Fibroblast of skin of scalp (primary cell): ENCODE results near the gene PARP12.

Experiments used
- DNase-seq: peaks from one replicate; pipeline ENCODE4 v3.0.0-alpha.2; 2013

PARP12 gene

GRCh38 chr7:140059273-140060242 is 3.2 kb downstream of the PARP12 start:
- DNase-seq, result peak; percentile 88

- no peak for DNase-seq
Measured at GRCh38 chr7:140058517-140058916, 4.2 kb downstream of the PARP12 start.

DNA sequence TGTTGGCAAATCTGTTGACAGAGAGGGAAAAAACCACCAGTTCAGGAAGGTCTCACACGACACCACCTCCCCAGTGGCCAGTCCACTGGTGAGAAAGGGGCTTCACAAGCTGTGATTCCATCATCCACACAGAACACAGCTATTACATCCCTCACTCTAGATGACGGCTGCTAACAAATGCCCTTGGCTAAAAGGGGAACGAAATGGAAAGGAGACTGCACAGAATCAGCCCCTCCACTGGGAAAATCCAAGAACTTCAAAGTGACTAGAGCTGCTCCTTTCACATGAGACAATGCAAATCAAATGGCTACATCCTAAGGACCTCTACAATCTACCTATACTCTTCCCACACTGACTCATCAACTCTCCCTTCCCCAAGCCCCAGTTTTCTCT is 5.6 kb downstream of the PARP12 start:
- DNase-seq, result no peak

DNA sequence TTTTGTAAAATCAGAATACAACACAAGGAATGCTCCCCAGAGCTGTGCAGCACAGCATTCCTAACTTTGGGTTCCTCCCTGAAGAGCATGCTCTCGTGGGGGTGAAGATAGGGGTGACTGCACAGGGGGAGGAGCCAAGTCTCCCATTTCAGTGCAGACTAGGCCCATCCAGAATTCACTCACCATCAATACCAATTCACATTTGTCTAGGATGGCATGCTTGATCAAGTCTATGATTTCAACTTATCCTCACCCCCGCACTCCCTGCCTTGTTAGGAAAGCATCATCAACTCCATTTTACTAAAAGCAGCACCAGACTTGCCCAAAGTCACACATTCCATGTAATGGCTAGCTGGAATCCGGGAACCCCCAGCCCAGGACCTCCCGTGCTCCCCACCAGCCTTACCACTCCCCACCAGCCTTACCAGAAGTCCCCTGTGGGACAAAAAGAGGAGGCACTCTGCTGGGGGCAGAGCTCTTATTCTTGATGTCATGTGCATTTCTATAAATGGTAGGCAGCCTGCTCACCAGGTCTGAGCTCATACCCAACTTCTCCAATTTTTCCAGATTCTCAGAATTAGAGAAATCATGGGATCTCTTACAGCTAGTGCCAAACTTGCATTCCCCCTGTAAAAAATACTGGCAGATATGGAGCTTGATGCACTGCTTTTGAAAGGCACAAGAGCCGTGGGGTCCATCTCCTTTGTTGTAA is 6.2 kb downstream of the PARP12 start:
- no peak for DNase-seq

GRCh38 chr7:140055833-140056232 is 6.9 kb downstream of the PARP12 start:
- DNase-seq, result no peak

DNA sequence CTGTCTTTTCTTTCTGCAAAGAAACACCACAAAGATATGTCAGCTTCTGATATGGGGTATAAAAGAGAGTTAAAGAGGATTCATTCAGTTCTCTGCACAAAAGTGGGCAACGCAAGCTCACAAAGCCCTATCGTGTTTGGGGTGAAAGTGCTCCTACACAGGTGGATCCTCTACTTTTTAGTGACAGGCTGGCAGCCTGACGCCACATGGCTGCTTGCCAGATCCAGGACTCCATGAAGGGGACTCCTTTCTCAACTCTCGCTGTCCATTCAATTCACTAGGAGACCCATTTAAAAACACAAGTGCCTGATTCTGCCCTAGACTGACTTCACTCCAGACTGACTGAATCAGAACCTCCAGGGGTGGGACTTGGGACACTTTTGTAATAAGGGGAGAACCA is 8.0 kb downstream of the PARP12 start:
- no peak for DNase-seq

- no peak for DNase-seq
Measured at GRCh38 chr7:140053812-140054539, 8.8 kb downstream of the PARP12 start.

GRCh38 chr7:140051820-140052219 is 10.9 kb downstream of the PARP12 start:
- DNase-seq, result no peak

- DNase-seq, result no peak
Measured at GRCh38 chr7:140050100-140050499, 12.7 kb downstream of the PARP12 start.

- DNase-seq, result peak; percentile 41
Measured at GRCh38 chr7:140049339-140050024, 13.3 kb downstream of the PARP12 start.

DNA sequence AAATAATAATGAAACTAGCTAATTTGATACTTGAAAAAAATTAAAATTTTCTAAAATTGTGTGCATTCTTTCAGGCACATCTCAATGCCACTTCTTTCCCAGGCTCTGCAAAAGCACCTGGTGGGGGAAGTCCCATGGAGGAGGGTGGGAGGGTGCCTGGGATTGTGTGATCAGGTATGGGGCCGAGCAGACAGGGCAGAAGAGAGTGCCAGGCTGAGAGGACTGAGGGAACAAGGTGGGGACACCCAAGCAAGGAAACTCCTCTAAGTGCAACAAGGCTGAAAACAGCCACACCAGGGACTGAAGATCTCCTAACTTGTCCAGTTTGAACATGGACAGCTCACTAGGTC is 13.8 kb downstream of the PARP12 start:
- no peak for DNase-seq

- DNase-seq, result no peak
Measured at GRCh38 chr7:140048138-140048537, 14.6 kb downstream of the PARP12 start.

DNA sequence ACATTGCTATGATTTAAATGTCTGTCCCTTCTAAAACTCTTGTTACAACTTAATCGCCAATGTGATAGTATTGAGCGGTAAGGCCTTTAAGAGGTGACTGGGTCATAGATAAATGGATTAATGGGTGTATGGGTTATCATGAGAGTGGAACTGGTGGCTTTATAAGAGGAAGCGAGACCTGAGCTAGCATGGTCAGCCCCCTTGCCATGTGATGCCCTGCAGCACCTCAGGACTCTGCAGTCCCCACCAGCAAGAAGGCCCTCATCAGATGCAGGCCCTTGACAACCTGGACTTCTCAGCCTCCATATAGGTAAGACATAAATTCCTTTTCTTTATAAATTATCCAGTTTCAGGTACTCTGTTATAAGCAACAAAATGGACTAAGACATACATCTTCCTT is 15.6 kb downstream of the PARP12 start:
- no peak for DNase-seq

DNA sequence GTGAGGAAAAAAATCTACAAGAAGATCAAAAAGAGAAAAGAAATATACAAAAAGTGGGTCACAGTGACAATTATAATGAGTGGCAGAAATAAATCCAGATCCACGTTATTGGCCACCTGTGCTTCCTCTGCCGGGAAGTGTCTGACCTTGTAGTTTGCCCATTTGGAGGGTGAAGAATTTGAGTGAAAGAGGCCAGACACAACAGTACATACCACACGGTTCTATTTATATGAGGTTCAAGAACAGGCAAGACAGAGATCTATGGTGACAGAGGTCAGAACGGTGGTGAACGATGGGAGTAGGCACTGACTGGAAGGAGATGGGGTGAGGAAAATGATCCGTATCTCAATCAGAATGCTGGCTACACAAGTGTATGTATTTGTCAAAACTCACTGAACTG is 17.1 kb downstream of the PARP12 start:
- DNase-seq, result no peak

DNA sequence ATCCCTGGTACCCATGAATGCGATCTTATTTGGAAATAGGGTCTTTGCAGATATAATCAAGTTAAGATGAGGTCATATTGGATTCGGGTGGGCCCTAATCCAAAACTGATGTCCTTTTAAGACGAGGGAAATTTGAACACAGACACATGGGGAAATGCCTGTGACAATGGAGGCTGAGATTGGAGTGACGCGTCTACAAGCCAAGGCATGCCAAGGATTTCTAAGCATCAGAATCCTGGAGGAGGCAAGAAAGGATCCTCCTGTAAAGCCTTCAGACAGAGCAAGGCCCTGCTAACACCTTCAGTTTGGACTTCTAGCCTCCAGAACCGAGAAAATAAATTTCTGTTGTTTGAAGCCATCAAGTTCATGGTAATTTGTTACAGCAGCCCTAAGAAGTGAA is 18.5 kb downstream of the PARP12 start:
- no peak for DNase-seq

DNA sequence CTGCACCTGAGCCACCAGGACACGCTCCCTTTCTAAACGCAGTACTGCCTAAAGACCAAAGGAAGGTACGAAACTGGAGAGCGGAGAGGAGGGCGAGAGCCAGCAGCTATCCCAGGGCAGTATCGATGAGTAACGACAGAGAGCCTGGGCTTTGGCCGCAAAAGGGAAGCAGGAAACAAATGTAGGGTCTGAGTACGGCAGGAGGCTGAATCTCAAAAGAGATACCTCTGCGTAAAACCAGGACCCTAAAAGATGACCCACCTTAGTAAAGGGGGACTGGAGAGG is 20.4 kb downstream of the PARP12 start:
- DNase-seq, result no peak

DNA sequence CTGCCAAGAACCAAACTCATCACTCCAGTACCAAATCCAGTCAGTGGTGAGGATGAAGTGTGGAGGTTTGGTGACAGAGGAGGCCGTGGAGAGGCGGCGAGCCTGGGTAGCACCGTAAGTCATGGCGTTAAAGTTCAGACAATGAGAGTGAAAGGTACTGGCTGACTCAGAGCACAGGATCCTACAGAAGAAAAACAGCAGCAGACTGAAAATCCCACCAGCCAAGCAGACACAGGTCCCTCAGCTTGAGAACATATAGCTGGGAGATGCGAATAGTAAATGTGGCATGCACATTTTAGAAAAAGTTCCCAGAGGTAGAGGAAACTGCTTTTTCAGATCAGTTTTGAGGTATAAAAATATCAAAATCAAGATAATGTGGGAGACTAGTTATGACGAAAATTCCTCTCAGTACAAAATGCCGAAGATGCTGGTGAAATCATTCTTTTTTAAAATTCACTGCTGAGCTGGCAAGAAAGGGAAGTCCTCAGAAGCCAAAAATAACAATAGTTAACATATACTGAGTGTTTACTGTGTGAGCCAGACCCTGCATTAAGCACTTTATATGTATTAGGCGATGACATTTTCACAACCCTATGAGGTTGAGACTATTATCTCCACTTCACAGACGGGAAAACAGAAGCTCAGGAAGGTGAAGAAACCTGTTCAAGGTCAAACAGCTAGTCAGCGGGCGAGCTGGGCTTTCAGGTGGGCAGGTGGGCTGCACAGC is 20.9 kb downstream of the PARP12 start:
- peak; percentile 81 for DNase-seq

DNA sequence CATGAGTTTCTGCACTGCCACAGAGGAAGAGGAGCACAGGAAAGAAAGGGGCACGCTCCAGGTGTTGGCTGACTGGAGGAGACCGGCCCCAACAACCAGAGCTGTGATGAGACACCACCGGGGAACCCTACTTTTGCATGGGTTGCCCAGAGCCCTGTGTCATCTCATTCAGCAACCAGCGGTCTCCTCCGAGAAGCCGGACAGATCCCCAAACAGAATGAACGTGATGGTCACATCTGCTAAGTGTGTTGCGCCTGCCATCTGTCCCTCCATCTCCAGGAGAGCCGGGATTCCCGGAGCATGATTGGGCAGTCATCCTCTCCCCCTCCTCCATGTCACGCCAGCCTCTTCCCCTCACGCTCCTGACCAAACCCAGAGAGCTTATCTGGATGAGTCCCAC is 22.9 kb downstream of the PARP12 start:
- no peak for DNase-seq

- no peak for DNase-seq
Measured at GRCh38 chr7:140039066-140039465, 23.7 kb downstream of the PARP12 start.

DNA sequence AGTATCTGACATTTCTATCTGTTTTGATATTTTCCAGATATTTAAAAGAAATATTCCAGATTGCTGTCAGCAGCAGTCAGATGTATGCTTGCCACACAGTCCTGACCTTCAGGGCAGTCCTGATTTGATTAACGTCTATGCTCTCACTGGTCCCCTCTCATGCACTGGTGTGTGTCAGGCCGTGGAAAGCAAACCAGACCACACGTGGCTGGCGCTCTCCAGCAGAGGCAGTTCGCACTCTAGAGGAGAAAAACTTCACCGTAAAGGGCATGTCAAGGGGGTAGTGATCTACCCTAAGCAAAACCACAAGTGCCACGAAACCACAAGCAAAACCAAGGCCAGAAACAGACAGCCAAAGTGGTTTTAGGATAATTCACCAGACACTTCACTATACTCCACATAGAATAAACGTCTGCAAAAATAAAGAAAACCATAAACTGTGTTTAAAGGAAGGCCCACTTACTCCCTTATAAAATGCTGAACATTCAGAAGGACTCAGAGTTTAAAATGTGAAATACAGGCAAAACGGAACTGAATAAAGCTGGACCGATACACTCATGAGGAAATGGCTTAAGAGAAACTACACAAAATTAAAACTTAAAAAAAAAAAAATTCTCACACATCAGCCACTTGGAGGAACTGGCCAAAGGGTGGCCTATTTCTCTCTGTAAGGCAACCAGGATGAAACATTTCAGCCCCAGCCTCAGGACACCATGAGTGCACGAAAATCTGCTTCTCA is 26.4 kb downstream of the PARP12 start:
- peak; percentile 53 for DNase-seq
